Calu3 (cell line): Measurements from ENCODE around the gene RSF1. TPM values are rescaled to one million over a fixed set of nuclear protein-coding genes. Genes with fewer than 3 reads are reported as not detected.

Experiments used
- BruUV-seq: library from RNA; stranded (reverse); fragments of 400-500 nt; replicated peaks from 2 replicates; lab custom pipeline; 2021; lab: Mats Ljungman, UMichigan
- CTCF ChIA-PET: fragments of 300-600 bp; sonication (Branson Sonifier 250); formaldehyde crosslinking; loops from one replicate; lab custom pipeline; 2022; ENCODE audit warnings: antibody characterized with exemption; lab: Charles Lee
- DNase-seq: peaks from one replicate; pipeline ENCODE4 v3.0.0; 2022
- H3K27ac Mint-ChIP-seq: one replicate; pipeline ENCODE4 v1.8.0; 2022; ENCODE audit warnings: mixed read lengths; ENCODE audit not compliant: unreplicated experiment
- H3K27me3 Mint-ChIP-seq: one replicate; pipeline ENCODE4 v1.8.0; 2022; ENCODE audit warnings: mixed read lengths; ENCODE audit not compliant: unreplicated experiment
- H3K36me3 Mint-ChIP-seq: one replicate; pipeline ENCODE4 v1.8.0; 2022; ENCODE audit warnings: mild to moderate bottlenecking, moderate library complexity, mixed read lengths; ENCODE audit not compliant: insufficient read depth, unreplicated experiment
- H3K4me1 Mint-ChIP-seq: one replicate; pipeline ENCODE4 v1.8.0; 2022; ENCODE audit warnings: mild to moderate bottlenecking, low read depth, mixed read lengths; ENCODE audit not compliant: unreplicated experiment
- H3K4me3 Mint-ChIP-seq: one replicate; pipeline ENCODE4 v1.8.0; 2022; ENCODE audit warnings: mild to moderate bottlenecking, low read depth, moderate library complexity, mixed read lengths; ENCODE audit not compliant: unreplicated experiment
- H3K9me3 Mint-ChIP-seq: one replicate; pipeline ENCODE4 v1.8.0; 2022; ENCODE audit warnings: low read depth, mixed read lengths; ENCODE audit not compliant: unreplicated experiment
- CTCF ChIP-seq: fragments of 200-600 bp; IDR thresholded peaks from one replicate; pipeline ENCODE4 v1.8.0; 2022; ENCODE audit warnings: antibody characterized with exemption; ENCODE audit not compliant: unreplicated experiment
- intact Hi-C: fragments of 100-400 bp; cut with micrococcal nuclease; formaldehyde crosslinking; loops from one replicate; pipeline ENCODE4 v1.10.0; 2022; ENCODE audit not compliant: unreplicated experiment
- total RNA-seq: library from RNA; stranded (reverse); gene quantifications from 2 replicates; pipeline ENCODE4 v1.2.3, GENCODE V29; 2022

RSF1 gene
- total RNA-seq, 1 experiment from 2014 or later: 68.5 TPM

- no peak overlapping the region for H3K4me3 Mint-ChIP-seq
- TF ChIP-seq CTCF: no peak
- H3K36me3 Mint-ChIP-seq: no peaks in the 10 kb centered on the region
- intact Hi-C loops: no loop called here
- no peak for DNase-seq
- BruUV-seq: no TSS peak
- H3K27me3 Mint-ChIP-seq: no peaks in the 10 kb centered on the region
- CTCF ChIA-PET: no interaction called here
- no peaks in the 10 kb centered on the region for H3K4me1 Mint-ChIP-seq
- H3K9me3 Mint-ChIP-seq: no peaks in the 10 kb centered on the region
- H3K27ac Mint-ChIP-seq: no peak overlapping the region
Measured at GRCh38 chr11:77799338-77799737, 21.2 kb downstream of the RSF1 start.

GRCh38 chr11:77793972-77794371, 26.6 kb downstream of the RSF1 start:
- H3K27ac Mint-ChIP-seq: no peak overlapping the region
- no TSS peak for BruUV-seq
- peaks cover 5% of the 10 kb centered on the region for H3K36me3 Mint-ChIP-seq
- H3K4me1 Mint-ChIP-seq: no peaks in the 10 kb centered on the region
- DNase-seq: no peak
- H3K27me3 Mint-ChIP-seq: no peaks in the 10 kb centered on the region
- TF ChIP-seq CTCF: no peak
- H3K9me3 Mint-ChIP-seq: peaks cover 2% of the 10 kb centered on the region
- CTCF ChIA-PET: no interaction called here
- no peak overlapping the region for H3K4me3 Mint-ChIP-seq
- intact Hi-C loops: no loop called here

- H3K4me1 Mint-ChIP-seq: peaks cover 9% of the 10 kb centered on the region
- intact Hi-C loops: no loop called here
- CTCF ChIA-PET: no interaction called here
- BruUV-seq: no TSS peak
- no peak for DNase-seq
- peaks cover 5% of the 10 kb centered on the region for H3K36me3 Mint-ChIP-seq
- no peak overlapping the region for H3K4me3 Mint-ChIP-seq
- H3K27me3 Mint-ChIP-seq: no peaks in the 10 kb centered on the region
- no peak for TF ChIP-seq CTCF
- H3K9me3 Mint-ChIP-seq: peaks cover 2% of the 10 kb centered on the region
- H3K27ac Mint-ChIP-seq: no peak overlapping the region
Measured at GRCh38 chr11:77791301-77791700, 29.2 kb downstream of the RSF1 start.

GRCh38 chr11:77789731-77790476, 30.6 kb downstream of the RSF1 start:
- TF ChIP-seq CTCF: no peak
- H3K4me3 Mint-ChIP-seq: no peak overlapping the region
- no peak overlapping the region for H3K27ac Mint-ChIP-seq
- H3K4me1 Mint-ChIP-seq: peaks cover 9% of the 10 kb centered on the region
- no peaks in the 10 kb centered on the region for H3K27me3 Mint-ChIP-seq
- no peak for DNase-seq
- intact Hi-C loops: no loop called here
- H3K9me3 Mint-ChIP-seq: peaks cover 2% of the 10 kb centered on the region
- peaks cover 5% of the 10 kb centered on the region for H3K36me3 Mint-ChIP-seq
- CTCF ChIA-PET: no interaction called here
- BruUV-seq: no TSS peak
